Measurements from ENCODE around the gene DNAI2.

Gene DNAI2

GRCh38 chr17:74343526-74344284 is 69.7 kb downstream of the DNAI2 start:
- TF ChIP-seq CTCF (IDR thresholded peaks at IDR 0.05; ENCODE audit: insufficient read depth, low read depth, low read length, missing control alignments) = no peak
- H3K4me3 ChIP-seq (ENCODE audit: low read depth, low read length) = no peak overlapping the region
- DNase-seq (ENCODE audit: low read depth) = no peak

DNA sequence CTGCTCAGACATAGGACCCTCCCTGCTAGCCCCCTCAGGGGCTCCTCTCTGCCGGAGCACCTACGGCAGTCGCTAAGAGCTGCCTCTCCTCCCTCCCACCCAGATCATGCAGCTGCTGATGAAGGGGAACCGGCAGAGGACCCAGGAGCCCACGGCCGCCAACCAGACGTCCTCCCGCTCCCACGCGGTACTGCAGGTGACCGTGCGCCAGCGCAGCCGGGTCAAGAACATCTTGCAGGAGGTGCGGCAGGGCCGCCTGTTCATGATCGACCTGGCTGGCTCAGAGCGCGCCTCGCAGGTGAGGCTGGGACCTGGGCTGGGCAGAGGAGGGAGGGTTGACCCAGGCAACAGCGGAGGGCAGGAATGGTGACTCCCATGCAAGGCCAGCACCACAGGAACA is 70.6 kb downstream of the DNAI2 start:
- no peak overlapping the region for H3K4me3 ChIP-seq (ENCODE audit: low read depth, low read length)
- DNase-seq (ENCODE audit: low read depth) = no peak
- no peak for TF ChIP-seq CTCF (IDR thresholded peaks at IDR 0.05; ENCODE audit: insufficient read depth, low read depth, low read length, missing control alignments)

- H3K4me3 ChIP-seq (ENCODE audit: low read depth, low read length) = no peak overlapping the region
- DNase-seq (ENCODE audit: low read depth) = no peak
- TF ChIP-seq CTCF (IDR thresholded peaks at IDR 0.05; ENCODE audit: insufficient read depth, low read depth, low read length, missing control alignments) = no peak
These were observed 71.6 kb downstream of the DNAI2 start for GRCh38 chr17:74345433-74346241.

DNA sequence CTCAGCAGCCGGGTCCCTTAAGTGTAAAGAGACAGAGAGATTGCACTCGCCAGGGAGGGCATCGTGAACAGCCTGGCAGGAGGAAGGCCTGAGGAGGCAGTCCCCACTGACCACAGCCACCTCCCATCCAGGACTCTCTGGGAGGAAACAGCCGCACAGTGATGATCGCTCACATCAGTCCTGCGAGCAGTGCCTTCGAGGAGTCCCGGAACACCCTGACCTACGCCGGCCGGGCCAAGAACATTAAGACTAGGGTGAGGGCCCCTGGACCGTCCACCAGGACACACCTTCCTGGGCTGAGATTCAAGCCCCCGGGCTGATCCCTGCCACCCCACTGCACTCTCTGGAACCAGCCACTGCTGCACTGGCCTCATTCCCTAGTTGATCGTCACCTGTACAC is 73.6 kb downstream of the DNAI2 start:
- DNase-seq (ENCODE audit: low read depth) = no peak
- no peak for TF ChIP-seq CTCF (IDR thresholded peaks at IDR 0.05; ENCODE audit: insufficient read depth, low read depth, low read length, missing control alignments)
- no peak overlapping the region for H3K4me3 ChIP-seq (ENCODE audit: low read depth, low read length)

DNA sequence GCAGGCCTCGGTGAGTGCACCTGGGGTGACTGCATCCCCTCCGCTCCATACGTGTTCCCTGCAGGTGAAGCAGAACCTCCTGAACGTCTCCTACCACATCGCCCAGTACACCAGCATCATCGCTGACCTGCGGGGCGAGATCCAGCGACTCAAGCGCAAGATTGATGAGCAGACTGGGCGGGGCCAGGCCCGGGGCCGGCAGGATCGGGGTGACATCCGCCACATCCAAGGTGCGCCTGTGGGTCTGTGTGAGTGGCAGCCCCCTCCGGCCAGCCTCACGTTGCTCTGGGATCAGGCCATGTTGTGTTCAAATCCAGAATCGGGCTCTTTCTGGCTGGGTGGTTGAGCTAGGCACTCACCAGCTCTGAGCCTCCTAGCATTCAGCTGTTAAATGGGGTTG is 75.1 kb downstream of the DNAI2 start:
- no peak for DNase-seq (ENCODE audit: low read depth)
- no peak for TF ChIP-seq CTCF (IDR thresholded peaks at IDR 0.05; ENCODE audit: insufficient read depth, low read depth, low read length, missing control alignments)
- no peak overlapping the region for H3K4me3 ChIP-seq (ENCODE audit: low read depth, low read length)

GRCh38 chr17:74350486-74350885 is 76.5 kb downstream of the DNAI2 start:
- no peak for DNase-seq (ENCODE audit: low read depth)
- H3K4me3 ChIP-seq (ENCODE audit: low read depth, low read length) = no peak overlapping the region
- no peak for TF ChIP-seq CTCF (IDR thresholded peaks at IDR 0.05; ENCODE audit: insufficient read depth, low read depth, low read length, missing control alignments)

Data from GM12865 (cell line).